Measurements from ENCODE around the gene CLIC3. TPM values are rescaled to one million over a fixed set of nuclear protein-coding genes. Genes with fewer than 3 reads are reported as not detected.
A peak's percentile ranks its signal among the peaks of the same experiment; 100 is the strongest.
"Not testable (repeated sequence)": the region's sequence is repeated elsewhere in the genome, so short reads cannot be mapped to it uniquely, and the experiment has no call there.

CLIC3 gene
- total RNA-seq, 2 donors from 2014 or later = 0.43 to 0.65 TPM

DNA sequence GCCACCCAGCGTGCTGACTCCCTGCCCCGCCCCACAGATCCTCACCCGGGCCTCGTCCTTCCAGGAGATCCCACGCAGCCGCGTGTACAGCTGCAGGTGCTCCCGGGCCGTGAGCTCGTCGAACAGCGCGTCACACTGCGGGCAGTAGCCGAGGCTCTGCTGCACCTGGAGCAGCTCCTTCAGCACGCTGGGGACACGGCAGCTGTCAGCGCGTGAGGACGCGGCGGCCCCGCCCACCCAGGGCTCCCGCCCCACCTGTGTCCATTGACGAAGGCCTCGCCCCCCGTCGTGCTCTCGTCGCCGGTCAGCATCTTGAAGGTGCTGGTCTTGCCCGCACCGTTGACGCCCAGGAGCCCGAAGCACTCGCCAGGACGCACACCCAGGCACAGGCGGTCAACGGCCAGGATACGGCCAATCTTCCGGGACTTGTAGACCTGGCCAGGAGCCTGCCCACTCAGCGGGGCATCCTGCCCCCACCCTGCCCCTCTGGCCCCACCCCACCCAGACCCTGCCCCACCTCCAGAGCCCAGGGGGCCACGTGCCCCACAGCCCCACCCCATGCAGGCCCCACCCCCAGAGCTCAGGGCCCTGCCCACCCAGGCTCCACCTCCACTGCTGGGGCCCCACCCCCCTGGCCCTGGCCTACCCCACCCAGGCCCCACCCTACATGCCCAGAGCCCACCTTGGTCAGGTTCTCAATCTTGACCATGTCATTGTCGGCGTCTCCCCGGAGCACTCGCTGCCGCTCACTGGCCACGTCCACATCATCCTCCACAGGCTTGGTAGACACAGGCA lies 13.8 kb upstream of the CLIC3 start:
- H3K4me3 Mint-ChIP-seq = no peak overlapping the region
- H3K9me3 Mint-ChIP-seq = no peaks in the 10 kb centered on the region
- no peak for ATAC-seq (replicated peaks in 1 of 2)
- H3K4me1 Mint-ChIP-seq (ENCODE audit: low read depth) = no peaks in the 10 kb centered on the region
- no peaks in the 10 kb centered on the region for H3K27me3 Mint-ChIP-seq (ENCODE audit: low read depth)
- no peak overlapping the region for H3K27ac Mint-ChIP-seq
- no peak for DNase-seq
- H3K36me3 Mint-ChIP-seq (ENCODE audit: insufficient read depth in 2 of 2) = no peaks in the 10 kb centered on the region

DNA sequence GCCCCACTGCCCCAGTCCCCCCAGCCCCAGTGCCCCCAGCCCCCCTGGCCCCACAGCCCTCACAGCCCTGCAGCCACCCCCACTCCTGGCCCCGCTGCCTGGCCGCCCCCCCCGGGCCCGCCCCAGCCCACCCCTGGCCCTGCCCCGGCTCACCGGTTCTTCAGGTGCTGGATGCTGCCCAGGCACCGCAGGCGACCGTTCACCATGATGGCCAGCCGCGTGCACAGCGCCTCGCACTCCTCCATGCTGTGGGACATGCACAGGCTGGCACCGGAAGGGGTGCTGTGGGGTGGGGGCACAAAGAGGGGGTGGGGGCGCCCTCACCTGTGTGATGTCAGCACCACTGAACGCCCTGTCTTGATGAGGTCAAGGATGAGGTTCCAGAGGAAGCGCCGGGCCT lies 12.8 kb upstream of the CLIC3 start:
- Mint-ChIP-seq H3K27me3 (ENCODE audit: low read depth) (no peaks in the 10 kb centered on the region), H3K36me3 (ENCODE audit: insufficient read depth in 2 of 2) (no peaks in the 10 kb centered on the region), H3K4me3 (no peak overlapping the region), H3K27ac (no peak overlapping the region), H3K4me1 (ENCODE audit: low read depth) (no peaks in the 10 kb centered on the region), H3K9me3 (no peaks in the 10 kb centered on the region)
- DNase-seq (no peak), ATAC-seq (replicated peaks in 1 of 2) (no peak)

DNA sequence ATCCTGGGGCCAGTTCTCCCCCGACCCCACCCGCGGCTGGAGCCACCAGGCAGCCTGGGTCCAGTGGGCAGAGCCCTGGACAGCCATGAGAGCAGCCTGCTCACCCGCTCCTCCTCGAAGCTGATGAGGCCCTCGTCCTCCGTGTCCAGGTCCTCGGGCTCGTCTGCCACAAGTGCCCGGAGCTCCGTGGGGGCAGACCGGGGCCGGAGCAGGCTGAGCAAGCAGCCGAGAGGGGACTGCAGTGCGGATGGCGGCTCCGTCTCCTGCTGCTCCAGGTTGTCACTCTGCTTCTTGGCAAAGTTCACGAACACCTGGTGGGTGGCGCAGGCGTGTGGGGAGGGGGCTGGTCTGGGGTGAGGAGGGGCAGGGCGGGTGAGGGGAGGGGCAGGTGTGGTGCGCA lies 11.9 kb upstream of the CLIC3 start:
- Mint-ChIP-seq H3K27me3 (ENCODE audit: low read depth) (no peaks in the 10 kb centered on the region), H3K36me3 (ENCODE audit: insufficient read depth in 2 of 2) (no peaks in the 10 kb centered on the region), H3K4me3 (no peak overlapping the region), H3K27ac (no peak overlapping the region), H3K4me1 (ENCODE audit: low read depth) (no peaks in the 10 kb centered on the region), H3K9me3 (no peaks in the 10 kb centered on the region)
- no peak for DNase-seq
- no peak for ATAC-seq (replicated peaks in 1 of 2)

DNA sequence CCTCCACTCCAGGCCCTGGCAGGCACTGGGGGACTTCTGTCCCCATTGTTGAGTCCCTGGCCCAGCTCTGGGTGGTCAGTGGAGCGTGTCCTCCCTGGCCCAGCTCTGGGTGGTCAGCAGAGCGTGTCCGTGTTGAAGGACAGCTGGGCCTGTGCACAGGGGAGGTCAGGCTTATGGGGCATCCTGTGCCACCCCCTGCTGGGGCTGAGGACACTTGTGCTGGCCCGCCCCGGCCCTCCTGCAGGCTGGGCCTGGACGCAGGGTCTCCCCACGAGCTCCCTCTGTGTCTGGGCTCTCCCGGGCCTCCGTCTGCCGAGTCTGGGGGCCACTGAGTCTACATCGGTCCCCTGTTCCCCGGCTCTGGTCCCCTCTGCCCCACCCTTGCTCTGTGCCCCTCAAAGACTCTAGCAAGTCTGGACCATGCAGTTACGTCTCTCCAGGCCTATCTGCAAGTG lies 11.5 kb upstream of the CLIC3 start:
- no peaks in the 10 kb centered on the region for H3K36me3 Mint-ChIP-seq (ENCODE audit: insufficient read depth in 2 of 2)
- H3K9me3 Mint-ChIP-seq = no peaks in the 10 kb centered on the region
- H3K27me3 Mint-ChIP-seq (ENCODE audit: low read depth) = no peaks in the 10 kb centered on the region
- H3K27ac Mint-ChIP-seq = no peak overlapping the region
- H3K4me3 Mint-ChIP-seq = no peak overlapping the region
- H3K4me1 Mint-ChIP-seq (ENCODE audit: low read depth) = no peaks in the 10 kb centered on the region
- DNase-seq (no peak), ATAC-seq (replicated peaks in 1 of 2) (no peak)

DNA sequence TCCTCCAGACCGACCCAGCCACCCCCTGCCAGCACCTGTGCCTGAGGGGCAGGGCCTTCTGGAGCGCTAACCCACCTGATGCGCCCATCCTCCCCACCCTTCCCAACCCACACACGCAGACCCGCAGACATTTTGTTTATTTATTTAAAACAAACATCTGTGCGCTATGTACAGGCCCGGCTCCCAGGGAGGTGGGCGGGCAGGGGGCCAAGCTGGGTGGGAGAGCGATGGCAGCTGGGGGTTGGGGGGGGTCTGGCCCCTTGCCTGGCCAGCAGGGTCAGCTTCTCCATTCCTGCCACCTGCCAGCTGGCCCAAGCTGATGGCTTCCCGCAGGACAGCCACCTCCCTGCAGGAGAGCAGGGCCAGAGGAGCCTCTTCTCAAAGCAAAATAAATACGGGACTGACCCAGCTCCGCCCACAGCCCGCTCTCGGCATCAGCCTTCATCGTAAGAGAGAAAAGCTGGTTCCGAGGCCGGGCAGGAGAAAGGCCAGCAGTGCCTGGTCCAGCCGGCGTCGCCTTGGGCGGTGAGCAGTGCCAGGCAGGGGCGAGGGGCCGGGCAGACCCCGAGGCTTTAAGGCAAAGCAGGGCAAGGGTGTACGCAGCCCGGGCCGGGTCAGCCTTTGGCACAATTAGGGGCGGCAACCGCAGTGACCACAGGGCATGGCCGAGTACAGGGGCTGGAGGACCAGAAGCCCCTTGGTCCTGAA lies 10.9 kb upstream of the CLIC3 start:
- Mint-ChIP-seq H3K27ac (no peak overlapping the region), H3K4me3 (no peak overlapping the region), H3K36me3 (ENCODE audit: insufficient read depth in 2 of 2) (no peaks in the 10 kb centered on the region), H3K27me3 (ENCODE audit: low read depth) (no peaks in the 10 kb centered on the region), H3K9me3 (no peaks in the 10 kb centered on the region), H3K4me1 (ENCODE audit: low read depth) (no peaks in the 10 kb centered on the region)
- ATAC-seq (replicated peaks in 1 of 2) (no peak), DNase-seq (no peak)

DNA sequence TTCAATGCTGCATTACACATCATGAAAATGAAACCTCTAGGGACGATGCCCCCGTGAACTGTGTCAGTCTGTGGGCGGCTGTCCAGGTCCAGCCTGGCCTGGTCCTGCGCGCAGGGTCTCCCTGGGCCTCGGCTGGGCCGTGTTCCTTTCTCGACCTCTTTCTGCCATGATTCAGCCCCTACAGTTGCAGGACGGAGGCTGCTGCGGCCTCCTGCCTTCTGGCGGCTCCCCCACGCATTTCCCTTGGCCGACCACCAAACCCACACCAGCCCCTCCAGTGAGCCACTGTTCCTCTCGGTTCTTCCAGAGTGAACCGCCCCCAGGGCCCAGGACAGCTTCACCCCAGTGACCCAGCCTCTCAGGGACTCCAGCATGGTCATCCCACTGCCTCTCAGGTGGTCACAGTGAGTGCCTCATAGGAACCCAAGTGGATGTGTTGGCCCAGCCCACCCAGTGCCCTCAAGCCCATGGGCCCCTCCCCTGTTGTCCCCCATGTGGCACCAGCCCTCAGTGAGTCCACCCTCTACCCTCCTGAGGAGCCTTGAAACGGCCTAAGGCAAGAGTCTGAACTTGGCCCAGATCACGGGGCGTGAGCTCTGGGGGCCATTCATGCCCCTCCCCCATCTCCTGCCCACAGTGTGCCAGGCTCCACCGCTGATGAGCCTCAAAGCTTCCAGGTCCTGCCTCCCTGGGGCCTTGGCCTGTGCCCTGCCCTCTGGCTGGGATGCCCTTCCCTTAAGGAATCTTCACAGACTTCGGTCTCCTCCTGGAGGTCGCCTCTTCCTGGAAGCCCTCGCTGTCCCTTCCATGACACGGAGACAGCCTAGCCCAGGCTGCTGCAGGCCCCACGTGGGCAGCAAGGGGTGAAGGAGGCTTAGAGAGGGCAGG lies 10.0 kb upstream of the CLIC3 start:
- peak; percentile 36 to 45 for ATAC-seq (replicated peaks in 1 of 2)
- Mint-ChIP-seq H3K36me3 (ENCODE audit: insufficient read depth in 2 of 2) (no peaks in the 10 kb centered on the region), H3K4me1 (ENCODE audit: low read depth) (no peaks in the 10 kb centered on the region), H3K4me3 (peak overlapping the region in 1 of 2 donors; percentile 4), H3K27ac (no peak overlapping the region), H3K9me3 (no peaks in the 10 kb centered on the region), H3K27me3 (ENCODE audit: low read depth) (no peaks in the 10 kb centered on the region)
- peak in 1 of 2 donors; percentile 23 for DNase-seq

DNA sequence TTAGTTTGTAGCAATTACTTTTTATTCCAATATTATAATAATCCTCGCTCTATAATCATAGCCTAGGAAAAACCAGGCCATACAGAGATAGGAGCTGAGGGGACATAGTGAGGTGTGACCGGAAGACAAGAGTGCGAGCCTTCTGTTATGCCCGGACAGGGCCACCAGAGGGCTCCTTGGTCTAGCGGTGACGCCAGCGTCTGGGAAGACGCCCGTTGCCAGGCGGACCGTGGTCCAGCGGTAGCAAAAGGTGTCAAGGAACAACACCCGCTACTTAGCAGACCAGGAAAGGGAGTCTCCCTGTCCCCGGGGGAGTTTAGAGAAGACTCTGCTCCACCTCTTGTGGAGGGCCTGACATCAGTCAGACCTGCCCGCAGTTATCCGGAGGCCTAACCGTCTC lies 7.9 kb upstream of the CLIC3 start:
- ATAC-seq (replicated peaks in 1 of 2); H3K36me3 Mint-ChIP-seq (ENCODE audit: insufficient read depth in 2 of 2); H3K27ac Mint-ChIP-seq; H3K9me3 Mint-ChIP-seq; DNase-seq; H3K27me3 Mint-ChIP-seq (ENCODE audit: low read depth); H3K4me3 Mint-ChIP-seq: not testable (repeated sequence)
- peaks cover 14% of the 10 kb centered on the region for H3K4me1 Mint-ChIP-seq (ENCODE audit: low read depth)

DNA sequence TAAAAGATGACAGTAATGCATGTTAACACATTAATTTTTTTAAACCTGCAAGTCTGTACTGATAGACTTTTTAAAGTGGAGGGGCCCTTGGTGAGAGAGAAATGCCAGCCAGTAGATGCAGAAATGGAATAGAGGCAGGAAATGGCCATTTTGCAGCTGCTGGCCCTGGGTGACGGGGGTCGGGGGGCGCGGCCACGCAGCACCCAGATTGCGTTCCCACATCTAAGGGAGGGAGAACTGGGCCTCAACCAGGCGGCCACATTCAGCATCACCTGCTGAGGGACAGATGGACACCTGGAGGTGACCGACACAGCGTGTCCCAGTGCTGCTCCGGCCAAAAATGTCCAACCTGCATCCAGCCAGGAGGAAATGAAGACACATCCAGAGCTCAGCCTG lies 6.3 kb upstream of the CLIC3 start:
- H3K9me3 Mint-ChIP-seq = no peaks in the 10 kb centered on the region
- H3K27ac Mint-ChIP-seq = no peak overlapping the region
- H3K4me1 Mint-ChIP-seq (ENCODE audit: low read depth) = peaks cover 30% of the 10 kb centered on the region
- peaks cover 8% of the 10 kb centered on the region for H3K27me3 Mint-ChIP-seq (ENCODE audit: low read depth)
- H3K36me3 Mint-ChIP-seq (ENCODE audit: insufficient read depth in 2 of 2) = no peaks in the 10 kb centered on the region
- ATAC-seq (replicated peaks in 1 of 2) (no peak), DNase-seq (no peak)
- H3K4me3 Mint-ChIP-seq = no peak overlapping the region

DNA sequence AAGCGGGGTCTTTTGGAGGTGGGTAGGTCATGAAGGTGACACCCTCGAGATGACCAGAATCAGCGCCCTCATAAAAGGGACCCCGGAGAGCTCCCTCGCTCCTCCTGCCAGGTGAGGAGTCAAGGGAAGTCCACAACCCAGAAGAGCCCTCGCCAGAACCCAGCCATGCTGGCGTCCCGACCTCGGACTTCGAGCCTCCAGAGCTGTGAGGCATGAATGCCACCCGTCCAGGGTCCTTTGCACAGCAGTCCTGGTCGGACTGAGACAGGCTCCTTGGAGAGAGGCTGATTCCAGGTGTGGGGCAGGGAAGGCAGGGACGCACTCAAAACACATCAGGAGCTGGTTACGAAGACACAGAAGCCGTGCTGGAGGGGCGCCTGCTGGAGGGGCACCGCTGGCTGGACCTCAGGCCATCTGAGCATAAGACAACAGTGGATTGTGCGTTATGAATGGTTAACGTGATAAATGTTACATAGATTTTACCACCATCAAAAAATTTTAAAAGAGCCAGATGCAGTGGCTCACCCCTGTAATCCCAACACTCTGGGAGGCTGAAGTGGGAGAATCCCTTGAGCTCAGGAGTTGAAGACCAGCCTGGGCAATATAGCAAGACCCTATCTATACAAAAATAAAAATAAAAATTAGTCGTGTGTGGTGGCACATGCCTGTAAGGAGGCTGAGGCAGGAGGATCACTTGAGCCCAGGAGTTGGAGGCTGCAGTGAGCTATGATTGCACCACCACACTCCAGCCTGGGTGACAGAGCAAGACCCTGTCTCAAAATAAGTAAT lies 5.7 kb upstream of the CLIC3 start:
- Mint-ChIP-seq H3K4me3 (no peak overlapping the region), H3K27ac (no peak overlapping the region), H3K9me3 (no peaks in the 10 kb centered on the region), H3K27me3 (ENCODE audit: low read depth) (peaks cover 10% of the 10 kb centered on the region), H3K4me1 (ENCODE audit: low read depth) (peaks cover 34% of the 10 kb centered on the region), H3K36me3 (ENCODE audit: insufficient read depth in 2 of 2) (no peaks in the 10 kb centered on the region)
- DNase-seq (no peak), ATAC-seq (replicated peaks in 1 of 2) (no peak)

DNA sequence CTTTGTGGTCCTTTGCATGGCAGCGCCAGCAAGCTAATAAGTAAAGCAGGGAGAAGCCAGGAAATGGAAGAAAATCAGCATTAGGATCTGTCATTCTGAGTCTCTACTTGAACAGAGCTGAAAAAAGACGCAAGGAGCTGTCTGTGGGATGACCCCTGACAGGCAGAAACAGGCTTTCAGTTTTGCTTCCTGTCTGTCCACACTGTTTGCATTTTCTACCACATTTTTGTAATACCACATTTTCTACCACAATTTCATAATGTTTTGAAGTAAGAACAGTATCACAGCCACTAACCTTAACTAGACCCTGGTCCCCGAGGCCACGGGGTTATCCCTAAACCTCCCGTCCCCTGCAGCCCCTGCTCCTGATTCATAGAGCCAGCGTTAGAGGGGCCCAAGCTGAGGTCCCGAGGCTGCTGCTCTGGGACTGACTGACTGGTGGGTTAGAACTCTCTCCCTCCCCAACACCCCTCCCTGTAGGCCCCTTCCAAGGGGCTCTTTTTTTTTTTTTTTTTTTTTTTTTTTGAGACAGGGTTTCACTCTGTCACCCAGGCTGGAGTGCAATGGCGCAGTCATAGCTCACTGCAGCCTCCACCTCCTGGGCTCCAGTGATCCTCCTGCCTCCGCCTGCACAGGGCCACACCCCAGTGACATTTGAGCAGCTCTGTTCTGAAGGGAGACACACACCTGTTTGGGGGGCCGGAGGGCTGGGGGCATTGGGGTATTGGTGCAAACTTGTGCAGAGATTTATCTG lies 4.0 kb upstream of the CLIC3 start:
- Mint-ChIP-seq H3K36me3 (ENCODE audit: insufficient read depth in 2 of 2) (no peaks in the 10 kb centered on the region), H3K4me1 (ENCODE audit: low read depth) (peaks cover 42% of the 10 kb centered on the region), H3K27ac (peak overlapping the region; percentile 82), H3K27me3 (ENCODE audit: low read depth) (peaks cover 10% of the 10 kb centered on the region), H3K4me3 (peak overlapping the region; percentile 59 to 60), H3K9me3 (no peaks in the 10 kb centered on the region)
- DNase-seq (peak; percentile 62 to 73), ATAC-seq (replicated peaks in 1 of 2) (peak; percentile 84 to 86)

DNA sequence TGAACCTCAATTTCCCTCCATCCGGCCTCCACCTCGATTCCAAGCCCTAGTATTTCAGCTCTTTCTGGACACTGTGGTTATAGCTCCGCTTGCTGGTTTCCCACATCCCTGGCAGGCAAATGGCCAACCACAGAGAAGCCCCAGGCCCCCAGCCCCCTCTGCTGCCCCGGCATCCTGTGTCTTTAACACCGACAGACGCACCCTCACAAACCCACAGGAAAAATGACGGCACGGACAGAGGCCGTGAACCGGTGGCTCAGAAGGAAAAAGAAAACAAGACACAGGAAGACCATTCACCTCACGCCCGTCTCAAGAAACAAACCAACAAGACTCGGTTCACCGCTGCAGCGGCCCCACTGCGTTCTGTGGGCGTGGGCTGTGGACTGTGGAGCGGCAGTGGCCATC lies 1.5 kb upstream of the CLIC3 start:
- peaks cover 51% of the 10 kb centered on the region for H3K4me1 Mint-ChIP-seq (ENCODE audit: low read depth)
- ATAC-seq (replicated peaks in 1 of 2) (no peak), DNase-seq (no peak)
- no peaks in the 10 kb centered on the region for H3K36me3 Mint-ChIP-seq (ENCODE audit: insufficient read depth in 2 of 2)
- H3K4me3 Mint-ChIP-seq = peak overlapping the region; percentile 53
- no peak overlapping the region for H3K27ac Mint-ChIP-seq
- no peaks in the 10 kb centered on the region for H3K9me3 Mint-ChIP-seq
- H3K27me3 Mint-ChIP-seq (ENCODE audit: low read depth) = peaks cover 10% of the 10 kb centered on the region

DNA sequence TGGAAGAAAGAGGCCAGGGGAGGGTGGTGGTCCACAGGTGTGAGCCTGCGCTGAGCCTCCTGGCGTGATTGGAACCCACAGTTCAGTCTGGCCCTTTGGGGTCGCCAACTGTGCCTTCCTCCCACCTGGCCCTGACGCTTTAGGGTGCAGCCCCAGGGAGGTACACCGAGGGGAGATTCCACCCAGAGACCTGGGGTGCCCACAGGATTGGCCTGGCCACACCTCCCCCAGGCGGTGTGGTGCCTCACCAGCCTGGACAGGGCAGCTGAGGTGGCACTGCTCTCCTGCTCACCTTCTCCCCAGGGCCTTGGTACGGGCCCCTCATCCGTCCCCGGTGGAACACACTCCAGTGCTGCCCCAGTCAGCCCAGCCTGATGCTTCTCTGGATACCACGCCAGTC lies 1.0 kb upstream of the CLIC3 start:
- Mint-ChIP-seq H3K4me1 (ENCODE audit: low read depth) (peaks cover 51% of the 10 kb centered on the region), H3K36me3 (ENCODE audit: insufficient read depth in 2 of 2) (no peaks in the 10 kb centered on the region), H3K27me3 (ENCODE audit: low read depth) (peaks cover 10% of the 10 kb centered on the region), H3K4me3 (peak overlapping the region; percentile 53), H3K9me3 (no peaks in the 10 kb centered on the region), H3K27ac (no peak overlapping the region)
- DNase-seq (no peak), ATAC-seq (replicated peaks in 1 of 2) (no peak)

All from activated T-cell treated with anti-CD3 and anti-CD28 coated beads, Interleukin-2, amount 50 U/mL, for 72 hours (primary cell).